ENCODE results near the gene FBXO22. TPM values are rescaled to one million over a fixed set of nuclear protein-coding genes. Genes with fewer than 3 reads are reported as not detected.

FBXO22 gene
- total and polyA plus RNA-seq, 3 donors from 2014 or later: 16.8 to 25.7 (median 23.2) TPM

DNA sequence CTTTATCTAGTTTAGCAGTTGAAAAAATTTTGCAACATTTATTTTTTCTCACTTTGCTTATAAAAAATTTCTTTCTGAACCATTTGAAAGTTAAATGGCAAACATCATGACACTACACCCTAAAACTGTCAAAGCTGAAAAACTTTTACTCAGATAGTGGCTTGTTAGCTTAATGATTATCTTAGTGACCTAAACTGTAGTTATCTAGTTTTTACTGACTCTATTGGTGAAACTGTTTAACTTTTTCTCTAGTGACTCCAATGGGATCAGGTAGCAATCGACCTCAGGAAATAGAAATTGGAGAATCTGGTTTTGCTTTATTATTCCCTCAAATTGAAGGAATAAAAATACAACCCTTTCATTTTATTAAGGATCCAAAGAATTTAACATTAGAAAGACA, 13.3 kb downstream of the FBXO22 start:
- Histone ChIP-seq H3K27me3 (no peaks in the 10 kb centered on the region), H3K4me1 (no peaks in the 10 kb centered on the region), H3K27ac (no peak overlapping the region), H3K9me3 (no peaks in the 10 kb centered on the region), H3K36me3 (ENCODE audit: low read depth, missing control alignments) (no peaks in the 10 kb centered on the region), H3K4me3 (no peak overlapping the region)
- 95 to 97% methylated on average over 1 of the region's 1 CpG for WGBS, 2 donors
- DNase-seq: no peak
- TF ChIP-seq POLR2A (IDR thresholded peaks at IDR 0.05) (no peak), CTCF (IDR thresholded peaks at IDR 0.05) (no peak)
- intact Hi-C loops (cut with DNase I; ENCODE audit: low total_unique reads): no loop called here

- Histone ChIP-seq H3K4me1 (no peaks in the 10 kb centered on the region), H3K4me3 (no peak overlapping the region), H3K9me3 (no peaks in the 10 kb centered on the region), H3K27me3 (no peaks in the 10 kb centered on the region), H3K36me3 (ENCODE audit: low read depth, missing control alignments) (no peaks in the 10 kb centered on the region), H3K27ac (no peak overlapping the region)
- intact Hi-C loops (cut with DNase I; ENCODE audit: low total_unique reads): no loop called here
- DNase-seq: no peak
- no peak for TF ChIP-seq POLR2A (IDR thresholded peaks at IDR 0.05)
- no peak for TF ChIP-seq CTCF (IDR thresholded peaks at IDR 0.05)
- WGBS, 2 donors: 87 to 95% methylated on average over 1 of the region's 1 CpG
Measured at GRCh38 chr15:75918135-75918534, 14.5 kb downstream of the FBXO22 start.

GRCh38 chr15:75920079-75920478, 16.4 kb downstream of the FBXO22 start:
- H3K27ac ChIP-seq: no peak overlapping the region
- H3K4me1 ChIP-seq: no peaks in the 10 kb centered on the region
- no peaks in the 10 kb centered on the region for H3K27me3 ChIP-seq
- no peak for TF ChIP-seq CTCF (IDR thresholded peaks at IDR 0.05)
- intact Hi-C loops (cut with DNase I; ENCODE audit: low total_unique reads): no loop called here
- 94 to 97% methylated on average over 1 of the region's 1 CpG for WGBS, 2 donors
- no peak for DNase-seq
- no peak overlapping the region for H3K4me3 ChIP-seq
- H3K9me3 ChIP-seq: no peaks in the 10 kb centered on the region
- H3K36me3 ChIP-seq (ENCODE audit: low read depth, missing control alignments): no peaks in the 10 kb centered on the region

- peak; percentile 41 for DNase-seq
- WGBS, 2 donors: 74 to 80% methylated on average over 9 of the region's 9 CpGs
- Histone ChIP-seq H3K4me1 (no peaks in the 10 kb centered on the region), H3K9me3 (no peaks in the 10 kb centered on the region), H3K36me3 (ENCODE audit: low read depth, missing control alignments) (no peaks in the 10 kb centered on the region), H3K4me3 (no peak overlapping the region), H3K27ac (no peak overlapping the region), H3K27me3 (no peaks in the 10 kb centered on the region)
- TF ChIP-seq POLR2A (IDR thresholded peaks at IDR 0.05) (no peak), CTCF (IDR thresholded peaks at IDR 0.05) (no peak)
- intact Hi-C loops (cut with DNase I; ENCODE audit: low total_unique reads): no loop called here
Measured at GRCh38 chr15:75921732-75922703, 18.3 kb downstream of the FBXO22 start.

DNA sequence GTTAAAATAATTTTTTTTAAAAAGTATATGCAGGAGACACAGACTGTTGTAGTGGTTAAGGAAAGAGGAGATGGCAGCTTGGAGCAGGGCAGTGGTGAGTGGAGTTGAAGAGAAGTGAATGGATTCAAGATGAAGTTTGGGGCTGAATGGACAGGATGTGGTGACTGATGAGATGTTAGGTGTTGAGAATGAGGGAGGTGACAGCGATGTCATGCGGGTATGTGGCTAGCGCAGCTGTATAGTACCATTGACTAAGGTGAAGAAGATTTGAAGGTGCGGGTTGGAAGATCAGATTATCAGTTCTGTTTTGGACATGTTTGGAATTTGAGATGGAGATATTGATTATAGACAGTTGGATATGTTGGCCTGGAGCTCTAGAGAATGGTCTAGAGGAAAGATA, 20.1 kb downstream of the FBXO22 start:
- Histone ChIP-seq H3K9me3 (no peaks in the 10 kb centered on the region), H3K27ac (no peak overlapping the region), H3K4me3 (no peak overlapping the region), H3K27me3 (no peaks in the 10 kb centered on the region), H3K36me3 (ENCODE audit: low read depth, missing control alignments) (no peaks in the 10 kb centered on the region), H3K4me1 (no peaks in the 10 kb centered on the region)
- 94 to 95% methylated on average over 4 of the region's 4 CpGs for WGBS, 2 donors
- TF ChIP-seq CTCF (IDR thresholded peaks at IDR 0.05) (no peak), POLR2A (IDR thresholded peaks at IDR 0.05) (no peak)
- intact Hi-C loops (cut with DNase I; ENCODE audit: low total_unique reads): no loop called here
- no peak for DNase-seq
